ENCODE measurements around the gene SLIT3. TPM values are rescaled to one million over a fixed set of nuclear protein-coding genes. Genes with fewer than 3 reads are reported as not detected.

The SLIT3 gene
- total RNA-seq, 1 donor from 2014 or later, result 3.1 TPM

DNA sequence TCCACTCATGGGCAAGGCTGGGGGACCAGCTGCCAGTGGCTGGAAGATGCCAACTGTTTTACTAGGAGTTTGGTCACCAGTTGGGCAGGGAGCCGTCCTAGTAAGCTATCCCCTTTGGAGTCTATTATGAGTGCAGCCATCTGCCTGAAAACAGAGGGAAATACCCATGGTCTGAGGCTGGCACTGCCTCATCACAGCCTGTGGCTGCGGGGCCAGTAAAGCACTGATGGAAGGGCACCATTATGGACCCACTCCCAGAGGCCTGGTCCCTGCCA, 534.6 kb downstream of the SLIT3 start:
- TF ChIP-seq, protein P1, sequence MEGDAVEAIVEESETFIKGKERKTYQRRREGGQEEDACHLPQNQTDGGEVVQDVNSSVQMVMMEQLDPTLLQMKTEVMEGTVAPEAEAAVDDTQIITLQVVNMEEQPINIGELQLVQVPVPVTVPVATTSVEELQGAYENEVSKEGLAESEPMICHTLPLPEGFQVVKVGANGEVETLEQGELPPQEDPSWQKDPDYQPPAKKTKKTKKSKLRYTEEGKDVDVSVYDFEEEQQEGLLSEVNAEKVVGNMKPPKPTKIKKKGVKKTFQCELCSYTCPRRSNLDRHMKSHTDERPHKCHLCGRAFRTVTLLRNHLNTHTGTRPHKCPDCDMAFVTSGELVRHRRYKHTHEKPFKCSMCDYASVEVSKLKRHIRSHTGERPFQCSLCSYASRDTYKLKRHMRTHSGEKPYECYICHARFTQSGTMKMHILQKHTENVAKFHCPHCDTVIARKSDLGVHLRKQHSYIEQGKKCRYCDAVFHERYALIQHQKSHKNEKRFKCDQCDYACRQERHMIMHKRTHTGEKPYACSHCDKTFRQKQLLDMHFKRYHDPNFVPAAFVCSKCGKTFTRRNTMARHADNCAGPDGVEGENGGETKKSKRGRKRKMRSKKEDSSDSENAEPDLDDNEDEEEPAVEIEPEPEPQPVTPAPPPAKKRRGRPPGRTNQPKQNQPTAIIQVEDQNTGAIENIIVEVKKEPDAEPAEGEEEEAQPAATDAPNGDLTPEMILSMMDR (conservative IDR thresholded peaks at IDR 0.05; ENCODE audit: low read depth, low read length), result no peak
- H3K4me3 ChIP-seq (ENCODE audit: low read depth, low read length), result no peak overlapping the region
- DNase-seq (ENCODE audit: low read depth), result no peak

- no peak overlapping the region for H3K4me3 ChIP-seq (ENCODE audit: low read depth, low read length)
- TF ChIP-seq, protein P1 (conservative IDR thresholded peaks at IDR 0.05; ENCODE audit: low read depth, low read length), result no peak
- no peak for DNase-seq (ENCODE audit: low read depth)
These were observed 535.2 kb downstream of the SLIT3 start for GRCh38 chr5:168765551-168766425.

DNA sequence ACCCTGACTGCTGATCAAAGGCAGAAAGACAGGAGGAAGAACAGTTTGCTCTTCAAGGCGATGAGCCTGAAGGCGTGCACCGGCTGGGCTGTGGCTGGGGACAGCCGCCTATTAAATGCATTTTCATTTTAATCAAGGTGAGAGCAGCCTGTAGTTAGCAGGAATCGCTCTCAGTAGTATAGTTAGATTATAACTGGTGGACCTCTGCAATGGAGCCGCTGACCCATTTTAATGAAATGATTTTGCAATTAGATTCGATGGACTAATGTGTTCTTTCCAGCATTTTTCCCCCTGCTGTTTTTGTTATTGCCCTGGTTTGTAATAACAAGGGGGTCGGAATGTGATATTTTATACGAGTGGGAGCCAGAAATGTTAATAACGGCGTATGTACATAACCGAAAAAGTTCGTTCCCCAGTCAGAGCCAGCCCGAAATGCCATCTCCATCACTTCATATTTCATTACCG, 535.8 kb downstream of the SLIT3 start:
- TF ChIP-seq, protein P1 (conservative IDR thresholded peaks at IDR 0.05; ENCODE audit: low read depth, low read length), result no peak
- no peak for DNase-seq (ENCODE audit: low read depth)
- H3K4me3 ChIP-seq (ENCODE audit: low read depth, low read length), result no peak overlapping the region

DNA sequence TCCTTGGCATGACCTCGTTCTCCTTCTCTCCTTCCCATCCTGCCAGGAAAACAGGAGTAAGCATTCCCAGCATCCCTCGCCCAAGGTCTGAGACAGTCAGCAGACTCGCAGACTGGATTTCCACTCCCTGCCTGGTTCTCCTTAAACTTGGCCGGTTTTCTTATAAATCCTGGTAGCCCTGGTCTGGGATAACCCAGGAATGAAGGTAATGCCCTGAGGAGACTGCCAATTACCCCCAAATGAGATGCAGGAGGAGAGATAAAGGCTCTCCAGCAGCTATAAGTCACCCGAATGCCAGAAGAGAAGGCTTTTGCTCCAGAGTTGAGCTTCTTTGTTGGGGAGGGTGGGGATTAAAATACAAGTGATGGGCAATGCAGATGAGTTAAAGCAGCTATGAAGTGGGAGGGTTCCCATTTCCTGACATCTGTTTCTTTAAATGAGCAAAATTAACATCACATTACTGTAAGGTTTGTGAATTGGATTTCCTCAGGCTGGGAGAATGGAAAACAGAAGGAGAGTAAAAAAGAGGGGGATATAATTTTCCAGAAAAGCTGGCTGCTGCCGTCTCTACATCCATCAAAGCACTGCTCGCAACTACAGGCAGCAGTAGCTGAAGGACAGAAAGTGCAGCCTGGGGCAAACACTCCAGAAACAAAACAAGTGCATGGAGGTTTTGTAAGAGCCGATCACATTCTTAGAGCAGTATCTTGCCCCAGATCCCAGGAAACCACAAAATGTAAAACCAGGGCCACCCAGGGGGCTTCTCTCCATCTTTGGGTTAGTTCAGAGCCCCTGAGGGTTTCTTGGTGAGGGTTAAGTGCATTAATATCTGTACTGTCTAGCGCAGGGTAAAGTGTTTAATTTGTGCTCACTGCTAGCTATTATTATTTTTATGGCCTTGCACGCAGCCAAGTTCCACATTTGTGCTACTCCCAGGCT, 544.2 kb downstream of the SLIT3 start:
- TF ChIP-seq, protein P1 (conservative IDR thresholded peaks at IDR 0.05; ENCODE audit: low read depth, low read length), result no peak
- no peak for DNase-seq (ENCODE audit: low read depth)
- no peak overlapping the region for H3K4me3 ChIP-seq (ENCODE audit: low read depth, low read length)

- TF ChIP-seq, protein P1 (conservative IDR thresholded peaks at IDR 0.05; ENCODE audit: low read depth, low read length), result no peak
- H3K4me3 ChIP-seq (ENCODE audit: low read depth, low read length), result no peak overlapping the region
- DNase-seq (ENCODE audit: low read depth), result no peak
These were observed 545.3 kb downstream of the SLIT3 start for GRCh38 chr5:168755548-168756093.

DNA sequence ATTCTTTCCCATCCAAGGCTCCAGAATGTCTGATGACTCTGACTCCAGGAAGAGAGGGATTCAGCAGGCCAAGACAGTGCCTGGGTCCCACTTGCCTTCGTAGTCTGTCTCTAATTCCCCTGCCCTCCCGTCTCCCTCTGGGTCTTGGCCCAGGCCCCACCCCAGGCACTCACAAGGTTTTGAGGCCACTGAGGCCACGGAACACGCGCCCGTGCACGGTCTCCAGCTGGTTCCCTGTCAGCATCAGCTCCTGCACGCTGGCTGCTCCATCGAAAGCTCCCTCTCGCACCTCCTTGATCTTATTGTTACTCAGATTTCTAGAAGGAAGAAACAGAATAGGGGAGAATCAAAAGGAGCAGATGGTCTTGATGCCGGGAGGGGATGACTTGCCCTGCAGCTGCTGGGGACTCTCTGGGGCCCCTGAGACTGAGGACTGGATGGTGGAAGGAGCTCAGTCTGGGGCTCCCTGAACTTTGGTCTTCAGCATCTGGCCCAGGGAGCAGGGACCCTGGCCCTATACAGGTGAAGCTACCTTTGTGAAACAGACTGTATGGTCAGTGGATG, 547.2 kb downstream of the SLIT3 start:
- TF ChIP-seq, protein P1 (conservative IDR thresholded peaks at IDR 0.05; ENCODE audit: low read depth, low read length), result no peak

More for the DNA sequence above, 547.2 kb downstream of the SLIT3 start:
- no peak overlapping the region for H3K4me3 ChIP-seq (ENCODE audit: low read depth, low read length)
- DNase-seq (ENCODE audit: low read depth), result no peak
